ENCODE results near the gene HNRNPAB. TPM values are rescaled to one million over a fixed set of nuclear protein-coding genes. Genes with fewer than 3 reads are reported as not detected.

The HNRNPAB gene
- 90.6 and 107 TPM in 2 replicates for total RNA-seq

GRCh38 chr5:178204182-178204934 is at the start of gene HNRNPAB:
TSS of gene HNRNPAB (plus strand) at chr5:178204533. CDS start at chr5:178204838, 305 bp downstream.
- DNase-seq (ENCODE audit: low read depth, low spot score), result peak; percentile 88

- no peak for DNase-seq (ENCODE audit: low read depth, low spot score)
Measured at GRCh38 chr5:178155065-178155464, 49.3 kb upstream of the HNRNPAB start.

- no peak for DNase-seq (ENCODE audit: low read depth, low spot score)
Measured at GRCh38 chr5:178160176-178160575, 44.2 kb upstream of the HNRNPAB start.

GRCh38 chr5:178162481-178162880 is 41.9 kb upstream of the HNRNPAB start:
- no peak for DNase-seq (ENCODE audit: low read depth, low spot score)

GRCh38 chr5:178163772-178164735 is 40.3 kb upstream of the HNRNPAB start:
- DNase-seq (ENCODE audit: low read depth, low spot score), result no peak

GRCh38 chr5:178165581-178165980 is 38.8 kb upstream of the HNRNPAB start:
- no peak for DNase-seq (ENCODE audit: low read depth, low spot score)

- DNase-seq (ENCODE audit: low read depth, low spot score), result no peak
Measured at GRCh38 chr5:178170455-178170854, 33.9 kb upstream of the HNRNPAB start.

- DNase-seq (ENCODE audit: low read depth, low spot score), result no peak
Measured at GRCh38 chr5:178174456-178174855, 29.9 kb upstream of the HNRNPAB start.

GRCh38 chr5:178176791-178177190 is 27.5 kb upstream of the HNRNPAB start:
- no peak for DNase-seq (ENCODE audit: low read depth, low spot score)

GRCh38 chr5:178177569-178177968 is 26.8 kb upstream of the HNRNPAB start:
- no peak for DNase-seq (ENCODE audit: low read depth, low spot score)

- no peak for DNase-seq (ENCODE audit: low read depth, low spot score)
Measured at GRCh38 chr5:178180141-178180863, 24.0 kb upstream of the HNRNPAB start.

GRCh38 chr5:178182158-178182876 is 22.0 kb upstream of the HNRNPAB start:
- no peak for DNase-seq (ENCODE audit: low read depth, low spot score)

- DNase-seq (ENCODE audit: low read depth, low spot score), result no peak
Measured at GRCh38 chr5:178186427-178186826, 17.9 kb upstream of the HNRNPAB start.

- no peak for DNase-seq (ENCODE audit: low read depth, low spot score)
Measured at GRCh38 chr5:178187014-178187413, 17.3 kb upstream of the HNRNPAB start, which contains the start of gene GMCL2. TSS of gene GMCL2 (minus strand) at chr5:178187371. CDS start at chr5:178187299, 72 bp downstream.

GRCh38 chr5:178189433-178189832 is 14.9 kb upstream of the HNRNPAB start:
- DNase-seq (ENCODE audit: low read depth, low spot score), result no peak

GRCh38 chr5:178191661-178192060 is 12.7 kb upstream of the HNRNPAB start:
- DNase-seq (ENCODE audit: low read depth, low spot score), result no peak

- no peak for DNase-seq (ENCODE audit: low read depth, low spot score)
Measured at GRCh38 chr5:178192244-178192643, 12.1 kb upstream of the HNRNPAB start.

GRCh38 chr5:178192787-178193186 is 11.5 kb upstream of the HNRNPAB start:
- no peak for DNase-seq (ENCODE audit: low read depth, low spot score)

GRCh38 chr5:178193251-178193809 is 11.0 kb upstream of the HNRNPAB start:
- DNase-seq (ENCODE audit: low read depth, low spot score), result no peak

- no peak for DNase-seq (ENCODE audit: low read depth, low spot score)
Measured at GRCh38 chr5:178194026-178194425, 10.3 kb upstream of the HNRNPAB start.

Measured in pulmonary artery endothelial cell (primary cell).